Fibroblast of skin of left biceps (primary cell): ENCODE results near the gene LRRC15.
A peak's percentile ranks its signal among the peaks of the same experiment; 100 is the strongest.

Experiments
- DNase-seq, 2 experiments: peaks; one replicate each; pipeline ENCODE4 v3.0.0-alpha.2; 2013; ENCODE audit warnings: low read depth in 2 of 2

The LRRC15 gene

GRCh38 chr3:194364652-194365434 lies 4.7 kb downstream of the LRRC15 start:
- peak; percentile 85 for DNase-seq

GRCh38 chr3:194364314-194364651 lies 5.3 kb downstream of the LRRC15 start:
- no peak for DNase-seq

GRCh38 chr3:194360568-194360967 lies 9.0 kb downstream of the LRRC15 start:
- DNase-seq = no peak

GRCh38 chr3:194357681-194358080 lies 11.9 kb downstream of the LRRC15 start:
- DNase-seq = peak in 1 of 2 experiments; percentile 35

GRCh38 chr3:194355379-194355778 lies 14.2 kb downstream of the LRRC15 start:
- no peak for DNase-seq

GRCh38 chr3:194354315-194354714 lies 15.2 kb downstream of the LRRC15 start:
- no peak for DNase-seq

- DNase-seq = no peak
Measured at GRCh38 chr3:194352667-194353246, 16.8 kb downstream of the LRRC15 start.

GRCh38 chr3:194351952-194352536 lies 17.5 kb downstream of the LRRC15 start:
- no peak for DNase-seq

- DNase-seq = no peak
Measured at GRCh38 chr3:194351080-194351672, 18.4 kb downstream of the LRRC15 start, which contains the start of gene CPN2. TSS of gene CPN2 (minus strand) at chr3:194351328. CDS start at chr3:194342702, 8,626 bp downstream.

GRCh38 chr3:194350726-194351071 lies 18.8 kb downstream of the LRRC15 start:
- DNase-seq = no peak

GRCh38 chr3:194348354-194348753 lies 21.2 kb downstream of the LRRC15 start:
- DNase-seq = no peak

- no peak for DNase-seq
Measured at GRCh38 chr3:194346621-194347020, 22.9 kb downstream of the LRRC15 start.

GRCh38 chr3:194346035-194346434 lies 23.5 kb downstream of the LRRC15 start:
- DNase-seq = no peak

GRCh38 chr3:194344012-194344411 lies 25.5 kb downstream of the LRRC15 start:
- DNase-seq = no peak

- no peak for DNase-seq
Measured at GRCh38 chr3:194343561-194343893, 26.0 kb downstream of the LRRC15 start.

GRCh38 chr3:194342861-194343560 lies 26.5 kb downstream of the LRRC15 start:
- no peak for DNase-seq

- no peak for DNase-seq
Measured at GRCh38 chr3:194340757-194341400, 28.7 kb downstream of the LRRC15 start.

GRCh38 chr3:194339840-194340239 lies 29.7 kb downstream of the LRRC15 start:
- DNase-seq = no peak

GRCh38 chr3:194339356-194339755 lies 30.2 kb downstream of the LRRC15 start:
- DNase-seq = no peak

- no peak for DNase-seq
Measured at GRCh38 chr3:194337965-194338753, 31.4 kb downstream of the LRRC15 start.
